ENCODE results near the gene NFIB. TPM values are rescaled to one million over a fixed set of nuclear protein-coding genes. Genes with fewer than 3 reads are reported as not detected.

Gene NFIB
- total and polyA plus RNA-seq, 2 of the 8 experiments (the other 6 are each of a cell fraction or from before 2014, with no cell fraction given), result 2.6 to 13.1 TPM

DNA sequence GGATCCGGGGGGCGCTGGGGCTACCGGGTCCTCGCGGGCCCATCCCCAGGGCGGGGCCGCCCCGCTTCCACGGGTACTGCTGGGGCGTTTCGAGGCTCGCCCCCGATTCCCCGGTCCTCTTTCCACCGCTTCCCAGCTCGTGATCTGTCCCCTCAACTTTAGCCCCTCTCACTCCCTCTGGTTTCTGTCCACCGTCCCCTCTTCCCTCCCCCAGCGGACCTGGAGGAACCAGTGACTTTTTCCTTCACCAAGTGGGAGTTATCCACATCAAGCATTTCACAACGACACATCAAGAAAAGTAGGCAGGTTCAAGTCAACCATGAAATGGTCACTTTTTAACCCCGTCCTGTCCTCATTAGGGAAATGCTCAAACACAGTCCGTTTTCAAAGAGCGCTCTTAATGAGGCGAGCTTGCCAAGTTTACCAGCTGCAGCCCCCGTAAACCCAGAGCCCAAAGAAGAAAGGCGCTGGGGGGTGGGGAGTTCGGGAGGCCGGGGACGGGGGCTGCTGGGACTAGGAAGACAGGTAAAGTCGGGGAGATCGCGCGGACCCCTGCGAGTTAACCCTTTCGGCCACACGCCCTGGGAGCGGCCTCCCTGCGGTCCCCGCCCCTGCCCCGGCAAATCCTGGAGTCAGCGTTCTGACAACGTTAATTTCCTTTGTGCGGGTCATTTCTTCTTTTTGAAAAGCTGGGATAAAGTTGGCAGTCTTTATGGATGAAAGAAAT, 2.1 kb upstream of the NFIB start (continued):
- peak; percentile 63 for TF ChIP-seq CTBP2 (IDR thresholded peaks at IDR 0.05; ENCODE audit: borderline replicate concordance, insufficient read depth, insufficient read length, low read length)
- peak; percentile 40 for TF ChIP-seq KDM4A (IDR thresholded peaks at IDR 0.05; ENCODE audit: low read depth, low read length, severe bottlenecking)
- TF ChIP-seq SIN3A (conservative IDR thresholded peaks at IDR 0.05 in 1 of 2, IDR thresholded peaks at IDR 0.05 in 1 of 2; ENCODE audit: low read depth in 1 of 2, low read length in 2 of 2), result 0 out of 4 replicates have a peak, but pooled peaks of 1 of the 2 experiments have one; percentile 16
- 0 out of 2 replicates have a peak, but pooled peaks have one; percentile 2 for TF ChIP-seq TAF1 (IDR thresholded peaks at IDR 0.05; ENCODE audit: low read depth, low read length)
